ENCODE measurements around the gene GNG12. TPM values are rescaled to one million over a fixed set of nuclear protein-coding genes. Genes with fewer than 3 reads are reported as not detected.

GNG12 gene
- total RNA-seq, 1 donor from 2014 or later = 18.5 TPM

DNA sequence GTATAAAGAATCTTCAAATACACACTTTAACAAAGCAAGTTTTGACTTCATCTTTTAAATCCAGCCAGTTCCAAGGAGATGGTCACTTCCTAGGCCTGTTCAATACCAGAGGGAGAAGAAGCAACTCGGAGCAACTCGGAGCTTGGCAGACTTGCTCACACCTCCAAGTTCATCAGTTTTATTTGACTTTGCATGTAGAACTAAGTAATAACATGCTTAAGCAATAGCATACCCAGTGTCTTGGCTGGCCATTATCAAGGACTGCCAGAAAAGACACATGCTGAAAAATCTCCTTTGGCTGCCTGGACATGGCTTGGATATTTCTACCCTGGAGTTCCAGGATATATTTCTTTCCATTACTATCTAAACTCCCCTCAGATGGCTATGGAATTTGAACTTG lies 52.6 kb downstream of the GNG12 start:
- Mint-ChIP-seq H3K27me3 (ENCODE audit: low read depth) (no peaks in the 10 kb centered on the region), H3K9me3 (no peaks in the 10 kb centered on the region), H3K4me3 (no peak overlapping the region), H3K4me1 (no peaks in the 10 kb centered on the region), H3K27ac (ENCODE audit: unreplicated experiment) (no peak overlapping the region), H3K36me3 (ENCODE audit: low read depth) (peaks cover 2% of the 10 kb centered on the region)
- TF ChIP-seq, protein P1, sequence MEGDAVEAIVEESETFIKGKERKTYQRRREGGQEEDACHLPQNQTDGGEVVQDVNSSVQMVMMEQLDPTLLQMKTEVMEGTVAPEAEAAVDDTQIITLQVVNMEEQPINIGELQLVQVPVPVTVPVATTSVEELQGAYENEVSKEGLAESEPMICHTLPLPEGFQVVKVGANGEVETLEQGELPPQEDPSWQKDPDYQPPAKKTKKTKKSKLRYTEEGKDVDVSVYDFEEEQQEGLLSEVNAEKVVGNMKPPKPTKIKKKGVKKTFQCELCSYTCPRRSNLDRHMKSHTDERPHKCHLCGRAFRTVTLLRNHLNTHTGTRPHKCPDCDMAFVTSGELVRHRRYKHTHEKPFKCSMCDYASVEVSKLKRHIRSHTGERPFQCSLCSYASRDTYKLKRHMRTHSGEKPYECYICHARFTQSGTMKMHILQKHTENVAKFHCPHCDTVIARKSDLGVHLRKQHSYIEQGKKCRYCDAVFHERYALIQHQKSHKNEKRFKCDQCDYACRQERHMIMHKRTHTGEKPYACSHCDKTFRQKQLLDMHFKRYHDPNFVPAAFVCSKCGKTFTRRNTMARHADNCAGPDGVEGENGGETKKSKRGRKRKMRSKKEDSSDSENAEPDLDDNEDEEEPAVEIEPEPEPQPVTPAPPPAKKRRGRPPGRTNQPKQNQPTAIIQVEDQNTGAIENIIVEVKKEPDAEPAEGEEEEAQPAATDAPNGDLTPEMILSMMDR (conservative IDR thresholded peaks at IDR 0.05) = no peak
- no peak for DNase-seq (ENCODE audit: low read depth, low spot score)

DNA sequence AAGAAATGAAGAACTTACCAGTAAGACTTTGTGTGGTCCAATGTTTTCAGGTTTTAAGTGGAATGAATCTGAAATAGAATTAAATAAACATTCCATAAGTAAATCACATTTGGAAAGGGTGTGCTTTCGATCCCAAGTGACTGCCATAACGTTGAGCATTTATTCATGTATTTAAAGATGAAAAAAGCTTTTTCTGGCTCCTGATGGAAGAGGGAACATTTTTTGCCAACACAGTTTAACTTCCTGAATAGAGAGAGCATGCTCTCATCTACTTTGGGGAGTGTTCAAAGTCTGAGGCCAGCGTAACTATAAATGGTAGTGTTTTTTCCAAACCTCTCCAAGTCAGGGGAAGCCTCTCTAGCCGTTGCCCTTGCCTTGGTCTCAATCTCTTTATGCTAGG lies 55.8 kb downstream of the GNG12 start:
- Mint-ChIP-seq H3K36me3 (ENCODE audit: low read depth) (peaks cover 5% of the 10 kb centered on the region), H3K9me3 (no peaks in the 10 kb centered on the region), H3K27me3 (ENCODE audit: low read depth) (no peaks in the 10 kb centered on the region), H3K4me3 (no peak overlapping the region), H3K4me1 (no peaks in the 10 kb centered on the region), H3K27ac (ENCODE audit: unreplicated experiment) (no peak overlapping the region)
- no peak for DNase-seq (ENCODE audit: low read depth, low spot score)
- TF ChIP-seq, protein P1 (conservative IDR thresholded peaks at IDR 0.05) = no peak

DNA sequence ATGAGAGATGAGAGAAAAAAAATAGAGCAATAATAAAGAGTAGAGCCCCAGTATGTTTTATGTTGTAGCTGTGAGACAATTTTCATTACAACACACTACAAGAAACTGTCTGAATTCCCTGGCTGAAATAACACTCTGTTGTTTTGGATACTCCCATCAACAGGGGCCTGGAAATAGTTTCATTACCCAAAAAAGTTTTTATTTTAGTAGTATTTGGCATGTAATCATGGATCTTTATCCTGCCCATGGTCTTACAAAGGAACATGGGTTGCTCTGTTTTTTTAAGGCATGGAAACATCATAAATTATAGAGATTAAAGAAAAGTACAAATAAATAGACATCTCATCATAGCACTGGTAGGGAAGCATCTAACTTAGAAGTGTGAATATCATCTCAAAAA lies 56.3 kb downstream of the GNG12 start:
- no peaks in the 10 kb centered on the region for H3K9me3 Mint-ChIP-seq
- no peaks in the 10 kb centered on the region for H3K27me3 Mint-ChIP-seq (ENCODE audit: low read depth)
- peaks cover 5% of the 10 kb centered on the region for H3K36me3 Mint-ChIP-seq (ENCODE audit: low read depth)
- DNase-seq (ENCODE audit: low read depth, low spot score) = no peak
- no peak overlapping the region for H3K27ac Mint-ChIP-seq (ENCODE audit: unreplicated experiment)
- H3K4me1 Mint-ChIP-seq = no peaks in the 10 kb centered on the region
- TF ChIP-seq, protein P1 (conservative IDR thresholded peaks at IDR 0.05) = no peak
- H3K4me3 Mint-ChIP-seq = no peak overlapping the region

DNA sequence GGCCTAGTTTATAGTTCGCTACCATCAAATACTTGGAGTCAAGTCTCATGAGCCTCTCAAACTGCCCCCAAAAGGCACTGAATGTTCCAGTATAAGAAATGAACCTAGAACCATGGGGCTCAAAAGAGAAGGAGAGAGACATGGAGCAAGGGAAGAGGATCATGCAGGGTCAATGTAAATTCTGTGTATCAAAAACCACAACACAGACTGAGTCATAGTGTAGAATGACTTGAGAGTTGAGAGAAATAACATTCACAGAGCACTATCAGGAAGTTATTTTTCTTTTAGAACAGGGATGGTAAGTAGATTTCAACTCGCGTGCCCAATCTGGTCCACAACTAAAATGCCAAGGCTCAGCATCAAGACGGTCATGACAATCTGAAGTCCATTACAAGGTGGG lies 59.8 kb downstream of the GNG12 start:
- Mint-ChIP-seq H3K36me3 (ENCODE audit: low read depth) (peaks cover 5% of the 10 kb centered on the region), H3K4me3 (no peak overlapping the region), H3K27me3 (ENCODE audit: low read depth) (no peaks in the 10 kb centered on the region), H3K27ac (ENCODE audit: unreplicated experiment) (no peak overlapping the region), H3K9me3 (no peaks in the 10 kb centered on the region), H3K4me1 (no peaks in the 10 kb centered on the region)
- no peak for DNase-seq (ENCODE audit: low read depth, low spot score)
- TF ChIP-seq, protein P1 (conservative IDR thresholded peaks at IDR 0.05) = no peak

DNA sequence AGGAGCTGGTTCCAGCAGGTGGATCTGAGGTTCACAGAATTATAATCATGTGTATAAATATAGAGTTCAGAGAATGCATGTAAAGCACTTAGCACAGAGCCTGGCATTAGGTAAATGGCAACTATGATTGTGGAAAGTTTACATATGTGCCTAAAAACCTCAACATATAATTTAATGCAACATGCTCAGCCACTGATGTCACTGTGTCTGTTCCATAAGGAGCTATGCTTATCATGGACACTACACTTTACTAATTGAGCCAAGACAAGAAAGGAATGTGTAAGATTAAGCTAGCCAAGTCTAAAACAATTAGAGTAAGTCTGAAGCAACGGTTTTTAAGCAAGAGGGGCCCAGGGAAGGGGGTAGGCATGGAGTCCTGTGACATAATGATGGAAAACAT lies 61.5 kb downstream of the GNG12 start:
- Mint-ChIP-seq H3K4me3 (no peak overlapping the region), H3K36me3 (ENCODE audit: low read depth) (peaks cover 5% of the 10 kb centered on the region), H3K4me1 (peaks cover under 1% of the 10 kb centered on the region), H3K9me3 (no peaks in the 10 kb centered on the region), H3K27ac (ENCODE audit: unreplicated experiment) (no peak overlapping the region), H3K27me3 (ENCODE audit: low read depth) (no peaks in the 10 kb centered on the region)
- DNase-seq (ENCODE audit: low read depth, low spot score) = no peak
- TF ChIP-seq, protein P1 (conservative IDR thresholded peaks at IDR 0.05) = no peak

DNA sequence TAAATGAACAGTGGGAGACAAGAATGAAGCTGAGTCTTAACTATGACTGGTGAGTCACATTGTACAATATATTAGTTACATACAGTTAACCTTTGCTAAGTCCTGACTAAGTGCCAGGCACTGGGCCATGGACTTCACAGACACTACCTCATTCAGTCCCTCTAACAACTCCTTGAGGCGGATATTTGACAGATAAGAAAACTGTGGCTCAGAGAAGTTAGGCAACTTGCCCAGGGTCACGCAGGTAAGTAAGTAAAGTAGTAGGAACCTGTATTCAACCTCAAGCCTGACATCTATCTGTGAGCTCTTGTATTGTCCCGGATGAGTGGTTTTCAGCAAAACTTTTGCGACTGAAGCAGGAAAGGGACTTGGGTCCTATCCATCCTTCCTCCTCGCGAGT lies 62.1 kb downstream of the GNG12 start:
- DNase-seq (ENCODE audit: low read depth, low spot score) = no peak
- H3K27ac Mint-ChIP-seq (ENCODE audit: unreplicated experiment) = no peak overlapping the region
- TF ChIP-seq, protein P1 (conservative IDR thresholded peaks at IDR 0.05) = no peak
- H3K9me3 Mint-ChIP-seq = no peaks in the 10 kb centered on the region
- H3K4me3 Mint-ChIP-seq = no peak overlapping the region
- peaks cover 7% of the 10 kb centered on the region for H3K4me1 Mint-ChIP-seq
- H3K36me3 Mint-ChIP-seq (ENCODE audit: low read depth) = peaks cover 3% of the 10 kb centered on the region
- no peaks in the 10 kb centered on the region for H3K27me3 Mint-ChIP-seq (ENCODE audit: low read depth)

All from neural crest cell (in vitro differentiated cells).